Activated CD4-positive, alpha-beta memory T cell treated with anti-CD3 and anti-CD28 coated beads, Interleukin-2, amount 10 ng/mL, durations not matched to agents 7 days and 5 days (primary cell): Measurements from ENCODE around the gene VPS16. TPM values are rescaled to one million over a fixed set of nuclear protein-coding genes. Genes with fewer than 3 reads are reported as not detected.

Experiments used
- CTCF ChIA-PET: fragments of 350-600 bp; sonication (Branson Sonifier 250); formaldehyde crosslinking; loops from one replicate; lab custom pipeline; 2021; ENCODE audit warnings: antibody characterized with exemption, inconsistent platforms; lab: Charles Lee
- POLR2A ChIA-PET: fragments of 350-600 bp; sonication (Branson Sonifier 250); formaldehyde crosslinking; loops from one replicate; lab custom pipeline; 2021; ENCODE audit warnings: antibody characterized with exemption; lab: Charles Lee
- DNase-seq: peaks from one replicate; pipeline ENCODE4 v3.0.0-alpha.2; 2020
- H3K27ac Mint-ChIP-seq: one replicate; pipeline ENCODE4 v1.8.0; 2021; ENCODE audit warnings: mild to moderate bottlenecking, mixed read lengths
- H3K27me3 Mint-ChIP-seq: one replicate; pipeline ENCODE4 v1.8.0; 2021; ENCODE audit warnings: mixed read lengths
- H3K36me3 Mint-ChIP-seq: one replicate; pipeline ENCODE4 v1.8.0; 2021; ENCODE audit warnings: low read depth, mixed read lengths
- H3K4me1 Mint-ChIP-seq: one replicate; pipeline ENCODE4 v1.8.0; 2021; ENCODE audit warnings: mixed read lengths
- H3K4me3 Mint-ChIP-seq: one replicate; pipeline ENCODE4 v1.8.0; 2021; ENCODE audit warnings: mild to moderate bottlenecking, mixed read lengths
- H3K9me3 Mint-ChIP-seq: one replicate; pipeline ENCODE4 v1.8.0; 2021; ENCODE audit warnings: mixed read lengths
- total RNA-seq, 2 experiments: library from RNA; stranded (reverse); gene quantifications; one replicate each; pipeline ENCODE4 v1.2.3, GENCODE V29; 2021

Gene VPS16
- total RNA-seq, 2 experiments from 2014 or later, result 49.7 to 53.0 TPM

DNA sequence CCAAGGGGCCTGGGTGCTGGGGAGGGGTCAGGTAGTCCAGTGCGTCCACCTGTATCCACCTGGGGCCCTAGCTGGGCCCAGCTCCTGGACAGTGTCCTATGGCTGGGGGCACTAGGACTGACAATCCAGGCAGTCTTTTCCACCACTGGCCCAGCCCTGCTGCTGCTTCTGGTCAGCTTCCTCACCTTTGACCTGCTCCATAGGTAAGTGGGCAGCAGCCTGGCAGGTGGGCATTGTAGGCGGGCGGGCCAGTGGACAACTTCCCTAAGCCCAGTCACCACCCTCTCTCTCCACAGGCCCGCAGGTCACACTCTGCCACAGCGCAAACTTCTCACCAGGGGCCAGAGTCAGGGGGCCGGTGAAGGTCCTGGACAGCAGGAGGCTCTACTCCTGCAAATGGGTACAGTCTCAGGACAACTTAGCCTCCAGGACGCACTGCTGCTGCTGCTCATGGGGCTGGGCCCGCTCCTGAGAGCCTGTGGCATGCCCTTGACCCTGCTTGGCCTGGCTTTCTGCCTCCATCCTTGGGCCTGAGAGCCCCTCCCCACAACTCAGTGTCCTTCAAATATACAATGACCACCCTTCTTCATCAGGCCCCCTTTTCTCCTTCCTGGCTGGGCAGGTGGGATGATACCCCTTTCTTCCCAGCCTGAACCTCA, 25.2 kb upstream of the VPS16 start:
- H3K9me3 Mint-ChIP-seq, result peaks cover 6% of the 10 kb centered on the region
- no peaks in the 10 kb centered on the region for H3K36me3 Mint-ChIP-seq
- peaks cover 8% of the 10 kb centered on the region for H3K4me1 Mint-ChIP-seq
- no peak for DNase-seq
- CTCF ChIA-PET, result no interaction called here
- peaks cover 44% of the 10 kb centered on the region for H3K27me3 Mint-ChIP-seq
- POLR2A ChIA-PET, result no interaction called here
- no peak overlapping the region for H3K4me3 Mint-ChIP-seq
- no peak overlapping the region for H3K27ac Mint-ChIP-seq

DNA sequence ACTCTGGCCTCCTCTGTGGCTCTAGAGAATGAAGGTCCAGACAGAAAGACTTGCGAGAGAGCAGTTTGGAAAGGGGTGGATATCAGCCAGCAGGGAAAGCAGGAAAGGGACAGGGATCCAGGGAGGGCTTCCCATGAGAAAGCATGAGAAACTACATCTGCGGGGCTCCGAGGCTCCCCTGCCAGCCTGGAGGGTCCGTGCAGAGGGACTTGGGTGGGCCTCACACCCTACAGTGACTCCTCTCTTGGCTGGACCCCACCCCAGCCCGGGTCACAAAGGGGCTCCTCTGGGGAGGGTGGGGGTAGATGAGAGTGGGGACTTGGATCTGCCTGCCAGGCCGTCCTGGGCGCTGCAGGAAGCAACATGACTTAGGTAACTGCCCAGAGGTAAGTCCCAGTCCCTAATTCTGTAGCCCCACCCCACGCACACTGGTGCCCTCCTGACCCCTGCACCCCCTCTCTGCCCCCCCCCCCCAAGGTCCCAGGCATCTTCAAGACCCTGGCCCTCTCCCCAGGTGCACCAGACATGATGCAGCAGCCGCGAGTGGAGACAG, 24.4 kb upstream of the VPS16 start, which contains the start of gene TMEM239:
TMEM239 (plus strand) TSS at position 335 of the 553 bp plus-strand sequence; CDS start at position 526, 191 bp downstream.
- H3K4me1 Mint-ChIP-seq, result peaks cover 11% of the 10 kb centered on the region
- DNase-seq, result no peak
- H3K4me3 Mint-ChIP-seq, result no peak within 1 kb of the TSS
- no peak within 1 kb of the TSS for H3K27ac Mint-ChIP-seq
- POLR2A ChIA-PET, result no interaction called here
- H3K9me3 Mint-ChIP-seq, result peaks cover 6% of the 10 kb centered on the region
- no peaks in the 10 kb centered on the region for H3K36me3 Mint-ChIP-seq
- CTCF ChIA-PET, result no interaction called here
- H3K27me3 Mint-ChIP-seq, result peaks cover 47% of the 10 kb centered on the region

DNA sequence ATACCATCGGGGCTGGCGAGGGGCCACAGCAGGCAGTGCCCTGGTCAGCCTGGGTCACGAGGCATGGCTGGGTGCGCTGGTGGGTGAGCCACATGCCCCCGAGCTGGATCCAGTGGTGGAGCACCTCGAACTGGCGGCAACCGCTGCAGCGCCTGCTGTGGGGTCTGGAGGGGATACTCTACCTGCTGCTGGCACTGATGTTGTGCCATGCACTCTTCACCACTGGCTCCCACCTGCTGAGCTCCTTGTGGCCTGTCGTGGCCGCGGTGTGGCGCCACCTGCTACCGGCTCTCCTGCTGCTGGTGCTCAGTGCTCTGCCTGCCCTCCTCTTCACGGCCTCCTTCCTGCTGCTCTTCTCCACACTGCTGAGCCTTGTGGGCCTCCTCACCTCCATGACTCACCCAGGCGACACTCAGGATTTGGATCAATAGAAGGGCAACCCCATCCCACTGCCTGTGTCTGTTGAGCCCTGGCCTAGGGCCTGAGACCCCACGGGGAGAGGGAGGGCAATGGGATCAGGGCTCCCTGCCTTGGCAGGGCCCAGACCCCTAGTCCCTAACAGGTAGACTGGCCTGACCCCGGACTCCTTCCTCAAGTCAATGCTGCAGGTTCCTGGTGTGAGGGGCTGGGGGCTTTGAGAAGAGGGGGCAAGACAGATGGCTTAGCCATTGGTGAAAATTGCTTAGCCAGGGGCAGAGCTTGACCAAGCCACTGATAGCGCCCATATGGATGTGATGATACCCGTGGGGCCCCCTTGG, 23.8 kb upstream of the VPS16 start:
- no peak for DNase-seq
- peaks cover 6% of the 10 kb centered on the region for H3K9me3 Mint-ChIP-seq
- H3K27me3 Mint-ChIP-seq, result peaks cover 45% of the 10 kb centered on the region
- ChIA-PET POLR2A (no interaction called here), CTCF (no interaction called here)
- H3K36me3 Mint-ChIP-seq, result no peaks in the 10 kb centered on the region
- H3K4me3 Mint-ChIP-seq, result no peak overlapping the region
- no peak overlapping the region for H3K27ac Mint-ChIP-seq
- H3K4me1 Mint-ChIP-seq, result peaks cover 15% of the 10 kb centered on the region

DNA sequence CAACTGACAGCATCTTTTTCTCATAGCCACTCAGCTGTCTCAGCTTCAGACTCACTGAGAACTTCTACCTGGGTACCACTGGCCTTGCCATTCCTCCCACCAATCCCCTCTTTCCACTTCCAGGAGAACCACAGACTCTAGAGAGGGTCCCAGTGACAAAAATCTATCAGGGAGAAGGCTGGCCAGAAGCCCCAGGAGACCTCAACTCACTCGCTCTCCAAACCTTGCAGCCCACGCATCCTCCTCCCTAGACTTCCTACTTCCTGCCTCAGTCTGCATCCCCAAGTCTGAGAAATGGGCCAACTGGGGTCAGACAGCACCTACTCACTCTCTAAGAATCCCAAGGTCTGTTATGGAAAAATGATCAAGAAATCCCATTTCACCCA, 23.2 kb upstream of the VPS16 start:
- no peaks in the 10 kb centered on the region for H3K36me3 Mint-ChIP-seq
- H3K4me1 Mint-ChIP-seq, result peaks cover 20% of the 10 kb centered on the region
- peaks cover 43% of the 10 kb centered on the region for H3K27me3 Mint-ChIP-seq
- POLR2A ChIA-PET, result no interaction called here
- CTCF ChIA-PET, result no interaction called here
- no peak for DNase-seq
- no peak overlapping the region for H3K27ac Mint-ChIP-seq
- H3K4me3 Mint-ChIP-seq, result no peak overlapping the region
- H3K9me3 Mint-ChIP-seq, result peaks cover 3% of the 10 kb centered on the region

DNA sequence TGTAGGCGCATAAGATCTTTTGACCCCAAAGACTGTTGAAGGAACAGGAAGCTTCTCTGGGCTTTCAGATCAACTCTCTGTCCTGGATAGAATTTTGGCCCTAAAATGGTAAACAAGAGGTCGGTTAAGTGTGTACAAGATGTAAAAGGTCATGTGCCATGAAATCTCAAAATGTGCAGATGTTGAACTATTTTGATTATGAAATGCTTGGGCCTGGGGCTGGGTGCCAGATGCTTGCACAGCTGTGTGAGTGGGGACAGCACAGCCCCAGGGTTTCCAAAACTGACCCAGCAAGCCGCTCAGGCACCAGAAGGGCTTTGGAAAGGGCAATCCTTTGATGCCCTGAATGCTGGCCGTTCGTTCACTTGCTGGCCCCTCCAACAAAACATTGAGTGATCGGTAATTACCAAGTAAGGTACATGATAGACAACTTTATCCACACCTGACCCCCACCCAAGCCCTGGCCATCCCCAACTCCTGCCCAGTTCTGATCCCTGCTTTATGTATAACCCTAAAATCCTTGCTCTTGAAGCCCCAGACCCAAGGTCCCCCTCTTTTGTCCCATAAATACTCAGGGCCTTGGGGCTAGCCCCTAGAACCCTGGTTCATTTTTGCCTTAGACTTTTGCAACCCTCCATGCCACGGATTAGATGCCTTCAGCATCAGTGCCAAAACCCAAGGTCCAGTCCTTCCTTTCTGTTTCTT, 22.5 kb upstream of the VPS16 start:
- H3K4me1 Mint-ChIP-seq, result peaks cover 20% of the 10 kb centered on the region
- POLR2A ChIA-PET, result no interaction called here
- peaks cover 39% of the 10 kb centered on the region for H3K27me3 Mint-ChIP-seq
- no peak overlapping the region for H3K27ac Mint-ChIP-seq
- CTCF ChIA-PET, result no interaction called here
- no peaks in the 10 kb centered on the region for H3K36me3 Mint-ChIP-seq
- no peak for DNase-seq
- no peaks in the 10 kb centered on the region for H3K9me3 Mint-ChIP-seq
- no peak overlapping the region for H3K4me3 Mint-ChIP-seq

DNA sequence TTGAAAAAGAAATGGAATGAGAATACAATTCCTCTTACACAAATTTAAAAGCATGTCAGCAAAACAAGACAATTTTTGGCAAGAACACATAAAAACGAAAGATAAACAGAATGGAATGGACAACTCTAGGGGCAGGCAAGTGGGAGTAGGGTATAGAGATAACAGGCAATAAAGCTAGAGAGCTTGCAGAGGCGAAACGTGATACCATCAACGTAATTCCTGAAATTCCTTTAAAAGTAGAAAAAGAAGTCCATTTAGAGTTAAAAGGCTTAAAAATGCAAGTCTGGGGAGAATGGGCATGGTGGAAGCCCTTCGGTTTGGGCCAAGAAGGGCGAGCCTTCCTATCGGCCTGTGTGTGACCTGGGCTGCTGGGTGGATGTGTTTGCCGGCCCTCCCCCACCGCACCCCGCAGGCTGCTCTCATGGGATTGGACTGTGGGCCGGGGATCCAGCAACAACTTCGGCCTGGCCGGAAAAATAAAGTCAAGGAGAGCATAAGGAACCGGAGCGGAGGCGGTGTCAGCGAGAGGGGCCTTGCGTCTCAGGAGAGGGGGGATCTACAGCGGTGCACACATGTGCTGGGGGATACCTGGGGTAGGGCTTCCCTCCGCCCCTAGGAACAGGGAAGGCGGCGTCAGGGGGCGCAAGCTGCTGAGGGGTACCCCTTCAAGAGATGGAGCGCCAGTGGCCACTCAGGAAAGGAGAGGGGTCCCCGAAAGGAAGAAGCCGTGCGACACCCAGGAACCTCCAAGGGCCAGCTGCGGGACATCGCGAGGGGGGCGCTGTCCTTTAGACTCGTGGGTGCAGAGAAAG, 20.3 kb upstream of the VPS16 start:
- POLR2A ChIA-PET, result interaction anchor here (2.3 kb wide), 1 partner anchor 20 kb away, joined by 10 read pairs; the partner anchor contains the start of genes PCED1A and VPS16
- Mint-ChIP-seq H3K27me3 (peaks cover 32% of the 10 kb centered on the region), H3K9me3 (no peaks in the 10 kb centered on the region), H3K27ac (no peak overlapping the region), H3K36me3 (no peaks in the 10 kb centered on the region), H3K4me1 (peaks cover 20% of the 10 kb centered on the region), H3K4me3 (no peak overlapping the region)
- CTCF ChIA-PET, result no interaction called here
- peak; percentile 13 for DNase-seq

DNA sequence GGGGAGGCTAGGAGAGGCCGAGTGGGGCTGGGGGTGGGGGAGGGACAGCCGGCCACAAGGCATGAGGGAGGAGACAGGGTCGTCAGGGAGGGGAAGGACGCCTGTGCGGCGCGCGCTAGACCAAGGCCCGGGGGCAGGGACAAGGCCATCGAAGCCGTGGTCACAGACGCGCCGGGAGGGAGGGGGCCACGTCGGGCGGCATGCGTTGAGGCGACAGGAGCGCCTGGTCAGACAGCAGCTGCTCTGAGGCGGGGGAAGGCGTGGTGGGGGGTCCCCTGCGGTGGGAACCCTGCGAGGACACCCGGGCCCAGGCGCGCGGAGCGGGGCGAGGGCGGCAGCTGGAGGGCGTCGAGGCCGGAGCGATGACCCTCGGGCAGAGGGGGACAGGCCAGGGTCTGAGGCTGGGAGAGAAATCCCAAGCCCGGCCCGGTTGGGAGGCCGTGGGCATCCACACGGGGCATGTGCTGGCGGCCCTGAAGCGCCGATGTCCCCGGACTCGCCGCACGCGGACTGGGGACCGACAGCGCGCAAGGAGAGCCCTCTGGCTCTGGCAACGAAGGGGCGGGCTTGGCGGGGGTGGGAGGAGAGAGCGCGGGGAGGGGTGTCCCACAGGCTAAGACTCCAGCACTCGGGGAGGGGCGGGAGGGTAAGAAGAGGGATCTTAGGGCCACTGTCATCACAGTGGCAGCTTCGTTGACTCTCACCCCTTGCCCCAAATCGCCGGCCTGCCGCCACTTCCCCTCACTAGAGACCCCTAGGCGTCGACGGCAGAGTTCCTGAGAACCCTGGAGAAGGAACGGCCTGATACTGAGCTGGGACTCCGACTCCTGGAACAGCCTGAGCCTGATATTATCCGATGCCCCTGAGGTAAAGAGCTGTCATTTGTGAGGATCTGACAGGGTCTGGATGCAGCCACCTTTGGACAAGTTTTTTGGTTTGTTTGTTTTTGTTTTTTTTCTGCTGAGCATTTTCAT, 19.4 kb upstream of the VPS16 start:
- Mint-ChIP-seq H3K4me3 (no peak overlapping the region), H3K27me3 (peaks cover 37% of the 10 kb centered on the region), H3K27ac (no peak overlapping the region), H3K4me1 (peaks cover 26% of the 10 kb centered on the region), H3K36me3 (no peaks in the 10 kb centered on the region), H3K9me3 (no peaks in the 10 kb centered on the region)
- no peak for DNase-seq
- ChIA-PET POLR2A (interaction anchor here (0.8 to 2.3 kb wide), 2 partner anchors 19 to 20 kb away, joined by 3 to 10 read pairs; partner anchors contain the start of genes PCED1A and VPS16), CTCF (no interaction called here)

DNA sequence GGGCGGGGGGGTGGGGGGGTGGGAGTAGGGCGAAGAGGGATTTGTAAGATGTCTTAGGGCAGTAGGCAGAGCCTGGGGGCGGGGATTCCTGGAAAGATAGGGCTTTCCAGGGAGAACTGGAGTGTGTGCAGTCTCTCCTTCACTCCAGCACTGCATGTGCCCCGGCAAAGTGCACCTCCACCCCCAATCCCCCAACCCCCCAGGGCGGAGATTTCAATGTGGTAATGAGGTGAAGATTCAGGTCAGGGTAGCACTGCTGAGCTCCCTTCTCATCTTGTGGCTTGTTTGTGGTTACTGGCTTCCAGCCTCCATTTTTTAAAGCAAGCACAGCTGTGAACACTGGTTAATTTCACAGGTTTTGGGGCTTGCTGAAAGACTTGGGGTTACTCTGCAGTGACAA, 18.5 kb upstream of the VPS16 start:
- Mint-ChIP-seq H3K27me3 (peaks cover 44% of the 10 kb centered on the region), H3K4me1 (peaks cover 34% of the 10 kb centered on the region), H3K27ac (no peak overlapping the region), H3K4me3 (no peak overlapping the region), H3K9me3 (no peaks in the 10 kb centered on the region), H3K36me3 (no peaks in the 10 kb centered on the region)
- ChIA-PET POLR2A (interaction anchor here (0.8 to 2.3 kb wide), 2 partner anchors 18 to 21 kb away, joined by 3 to 10 read pairs; partner anchors contain the start of genes PCED1A and VPS16), CTCF (no interaction called here)
- peak; percentile 64 for DNase-seq

DNA sequence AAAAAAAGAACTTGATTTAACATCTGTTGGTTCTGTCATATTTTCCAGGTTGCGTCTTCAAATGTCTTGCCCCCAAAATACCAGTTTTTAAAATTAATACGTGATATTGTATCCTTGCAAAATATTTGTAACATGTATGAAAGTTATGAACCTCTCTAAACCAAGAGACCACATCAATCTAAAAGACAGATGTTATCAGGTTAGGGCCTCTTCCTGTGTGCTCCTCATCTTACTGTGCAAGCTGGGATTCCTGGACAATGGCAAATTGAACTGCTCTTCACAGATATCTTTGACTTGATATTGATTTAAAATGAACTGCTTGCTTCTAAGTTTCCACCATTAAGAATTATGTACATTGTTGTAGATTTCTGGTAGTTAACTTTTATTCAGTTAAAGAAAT, 14.8 kb upstream of the VPS16 start:
- ChIA-PET POLR2A (no interaction called here), CTCF (no interaction called here)
- H3K9me3 Mint-ChIP-seq, result no peaks in the 10 kb centered on the region
- H3K27me3 Mint-ChIP-seq, result peaks cover 43% of the 10 kb centered on the region
- H3K27ac Mint-ChIP-seq, result no peak overlapping the region
- peaks cover 24% of the 10 kb centered on the region for H3K4me1 Mint-ChIP-seq
- DNase-seq, result no peak
- H3K4me3 Mint-ChIP-seq, result no peak overlapping the region
- H3K36me3 Mint-ChIP-seq, result no peaks in the 10 kb centered on the region

DNA sequence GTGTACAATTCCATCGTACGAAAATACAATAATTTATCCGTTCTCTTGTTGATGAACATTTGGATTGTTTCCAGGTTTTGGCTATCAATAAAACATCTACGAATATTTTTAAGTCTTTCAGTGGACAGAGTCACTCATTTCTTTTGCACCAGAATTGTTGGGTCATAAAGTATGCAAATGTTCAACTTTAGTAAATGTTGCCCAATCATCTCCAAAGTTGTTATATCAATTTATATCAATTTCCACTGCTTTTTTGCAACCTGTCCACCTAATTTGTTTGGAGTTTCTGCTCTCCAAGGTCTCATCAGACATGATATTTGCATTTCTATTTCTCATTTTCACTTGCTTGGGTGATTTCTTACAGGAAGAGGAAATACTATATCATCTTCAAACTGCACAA, 13.9 kb upstream of the VPS16 start:
- H3K36me3 Mint-ChIP-seq, result no peaks in the 10 kb centered on the region
- H3K4me1 Mint-ChIP-seq, result peaks cover 22% of the 10 kb centered on the region
- ChIA-PET POLR2A (no interaction called here), CTCF (no interaction called here)
- H3K27me3 Mint-ChIP-seq, result peaks cover 38% of the 10 kb centered on the region
- no peak for DNase-seq
- no peaks in the 10 kb centered on the region for H3K9me3 Mint-ChIP-seq
- H3K27ac Mint-ChIP-seq, result no peak overlapping the region
- no peak overlapping the region for H3K4me3 Mint-ChIP-seq

DNA sequence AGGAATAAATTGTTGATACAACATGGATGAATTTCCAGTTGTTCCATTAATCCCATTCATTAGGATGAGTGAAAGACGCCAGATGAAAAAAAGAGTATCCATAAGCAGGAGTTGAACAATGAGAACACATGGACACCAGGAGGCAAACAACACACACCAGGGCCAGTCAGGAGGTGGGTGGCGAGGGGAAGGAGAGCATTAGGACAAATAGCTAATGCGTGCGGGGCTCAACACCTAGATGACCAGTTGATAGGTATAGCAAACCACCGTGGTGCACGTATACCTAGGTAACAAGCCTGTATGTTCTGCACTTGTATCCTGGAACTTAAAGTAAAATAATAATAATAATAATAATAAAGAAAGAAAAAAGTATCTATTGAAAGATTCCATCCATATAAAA, 11.2 kb upstream of the VPS16 start:
- Mint-ChIP-seq H3K36me3 (no peaks in the 10 kb centered on the region), H3K27me3 (peaks cover 34% of the 10 kb centered on the region), H3K9me3 (no peaks in the 10 kb centered on the region), H3K27ac (no peak overlapping the region), H3K4me1 (peaks cover 19% of the 10 kb centered on the region), H3K4me3 (no peak overlapping the region)
- POLR2A ChIA-PET, result no interaction called here
- DNase-seq, result no peak
- CTCF ChIA-PET, result no interaction called here
